Ovary (tissue), 3 donors: ENCODE results near the gene TBL2.
"Not testable (repeated sequence)": the region's sequence is repeated elsewhere in the genome, so short reads cannot be mapped to it uniquely, and the experiment has no call there.

Experiments
- CTCF ChIP-seq, 3 donors: fragments of 450-650 bp in 2 of 3; fragments of 200-600 bp in 1 of 3; IDR thresholded peaks; one replicate each; pipeline versions ENCODE4 v1.5.1 to v1.8.0; 2016 to 2022; ENCODE audit warnings: antibody characterized with exemption in 3 of 3, mild to moderate bottlenecking in 1 of 3
- EP300 ChIP-seq: sonication (generic); formaldehyde crosslinking; IDR thresholded peaks from one replicate; pipeline ENCODE4 v1.6.1; 2017; ENCODE audit warnings: antibody characterized with exemption
- POLR2A ChIP-seq: fragments of 450-650 bp; IDR thresholded peaks from one replicate; pipeline ENCODE4 v1.6.1; 2017; ENCODE audit warnings: antibody characterized with exemption, mild to moderate bottlenecking, moderate library complexity
- donor health status: DM: no; HTN: no; CAD: no.

- TF ChIP-seq EP300; CTCF (IDR thresholded peaks at IDR 0.05); POLR2A: not testable (repeated sequence)
These were observed 11.9 kb downstream of the TBL2 start for GRCh38 chr7:73566431-73566830.
